Measurements from ENCODE around the gene KAT2A. TPM values are rescaled to one million over a fixed set of nuclear protein-coding genes. Genes with fewer than 3 reads are reported as not detected.

KAT2A gene
- total and polyA plus RNA-seq, 4 donors = 18.8 to 56.8 (median 32.7) TPM

DNA sequence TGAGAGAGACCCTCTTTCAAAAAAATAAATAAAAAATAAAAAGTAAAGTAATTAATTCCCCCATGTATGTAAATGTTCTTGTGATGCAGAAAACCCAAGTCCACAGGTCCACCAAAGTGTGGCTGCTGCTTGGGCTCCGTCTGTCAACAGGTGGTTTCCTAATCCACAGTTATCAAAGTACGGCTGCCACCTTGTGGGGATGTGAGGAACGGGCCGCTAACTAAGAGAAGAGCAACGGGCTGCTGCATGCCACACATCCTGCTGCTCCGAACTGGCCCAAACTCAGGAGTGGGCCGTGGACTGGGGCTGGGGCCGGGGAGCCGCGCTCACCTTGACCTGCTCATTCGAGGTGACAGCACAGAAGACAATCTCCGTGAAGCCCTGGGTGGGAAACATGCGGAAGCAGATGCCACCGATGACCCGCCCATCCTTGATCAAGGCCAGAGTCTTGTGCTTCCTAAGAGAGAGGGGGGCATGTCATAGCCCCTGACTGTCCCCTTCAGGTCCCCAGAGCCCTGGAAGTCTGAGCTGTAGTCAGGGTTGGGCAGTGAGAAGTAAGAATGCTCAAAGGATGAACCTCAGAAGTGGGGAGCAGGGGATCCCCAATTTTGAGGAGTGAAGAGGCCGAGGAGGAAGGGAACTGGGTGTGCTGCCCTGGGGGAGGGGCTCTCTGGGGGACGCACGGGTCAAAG, 4.3 kb downstream of the KAT2A start:
- peak; percentile 79 to 84 (median 82) for DNase-seq
- H3K27me3 ChIP-seq (ENCODE audit: control insufficient read depth in 3 of 3, insufficient read depth in 3 of 3, low read length in 2 of 3) = no peaks in the 10 kb centered on the region
- TF ChIP-seq, protein P1, sequence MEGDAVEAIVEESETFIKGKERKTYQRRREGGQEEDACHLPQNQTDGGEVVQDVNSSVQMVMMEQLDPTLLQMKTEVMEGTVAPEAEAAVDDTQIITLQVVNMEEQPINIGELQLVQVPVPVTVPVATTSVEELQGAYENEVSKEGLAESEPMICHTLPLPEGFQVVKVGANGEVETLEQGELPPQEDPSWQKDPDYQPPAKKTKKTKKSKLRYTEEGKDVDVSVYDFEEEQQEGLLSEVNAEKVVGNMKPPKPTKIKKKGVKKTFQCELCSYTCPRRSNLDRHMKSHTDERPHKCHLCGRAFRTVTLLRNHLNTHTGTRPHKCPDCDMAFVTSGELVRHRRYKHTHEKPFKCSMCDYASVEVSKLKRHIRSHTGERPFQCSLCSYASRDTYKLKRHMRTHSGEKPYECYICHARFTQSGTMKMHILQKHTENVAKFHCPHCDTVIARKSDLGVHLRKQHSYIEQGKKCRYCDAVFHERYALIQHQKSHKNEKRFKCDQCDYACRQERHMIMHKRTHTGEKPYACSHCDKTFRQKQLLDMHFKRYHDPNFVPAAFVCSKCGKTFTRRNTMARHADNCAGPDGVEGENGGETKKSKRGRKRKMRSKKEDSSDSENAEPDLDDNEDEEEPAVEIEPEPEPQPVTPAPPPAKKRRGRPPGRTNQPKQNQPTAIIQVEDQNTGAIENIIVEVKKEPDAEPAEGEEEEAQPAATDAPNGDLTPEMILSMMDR (IDR thresholded peaks at IDR 0.05; ENCODE audit: control extremely low read depth, extremely low read depth) = peak; percentile 85
- peaks cover 2 to 21% (median 6%) of the 10 kb centered on the region in 5 donors for H3K4me1 ChIP-seq (ENCODE audit: control insufficient read depth in 5 of 5, insufficient read depth in 5 of 5, low read length in 5 of 5)
- ATAC-seq (ENCODE audit: insufficient read depth, low FRiP score) = no peak
- no peak overlapping the region for H3K4me3 ChIP-seq
- peaks cover 0 to 22% (median 15%) of the 10 kb centered on the region in 4 donors for H3K36me3 ChIP-seq (ENCODE audit: control insufficient read depth in 4 of 4, insufficient read depth in 4 of 4, low read length in 4 of 4)
- WGBS, 2 donors = 38 to 44% methylated on average over 18 of the region's 18 CpGs
- H3K9ac ChIP-seq (ENCODE audit: insufficient read depth in 1 of 2, low read length in 2 of 2) = no peak overlapping the region
- no peaks in the 10 kb centered on the region for H3K9me3 ChIP-seq (ENCODE audit: control insufficient read depth in 4 of 4, insufficient read depth in 3 of 4, low read length in 3 of 4)
- no peak overlapping the region for H3K27ac ChIP-seq (ENCODE audit: low read depth in 1 of 2, low read length in 1 of 2)

DNA sequence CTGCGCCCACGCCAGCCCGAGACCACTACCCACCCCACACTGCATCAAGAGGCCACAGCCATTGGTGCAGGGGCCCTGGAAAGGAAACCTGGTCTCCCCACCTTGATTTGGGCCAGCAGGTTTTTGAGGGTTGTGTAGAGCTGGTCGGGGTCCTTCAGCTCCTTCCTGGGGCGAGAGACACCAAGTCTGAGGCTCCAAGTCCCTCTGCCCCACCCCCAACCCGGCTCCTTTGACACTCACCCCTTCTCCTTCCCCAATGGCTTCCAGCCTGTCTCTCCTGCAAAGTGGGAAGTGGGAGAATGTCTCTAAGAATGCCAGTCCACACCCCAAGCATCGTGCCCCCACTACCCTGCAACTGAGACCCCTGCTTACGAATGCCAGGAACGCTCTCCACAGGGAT, 7.0 kb downstream of the KAT2A start:
- TF ChIP-seq, protein P1 (IDR thresholded peaks at IDR 0.05; ENCODE audit: control extremely low read depth, extremely low read depth) = no peak

DNA sequence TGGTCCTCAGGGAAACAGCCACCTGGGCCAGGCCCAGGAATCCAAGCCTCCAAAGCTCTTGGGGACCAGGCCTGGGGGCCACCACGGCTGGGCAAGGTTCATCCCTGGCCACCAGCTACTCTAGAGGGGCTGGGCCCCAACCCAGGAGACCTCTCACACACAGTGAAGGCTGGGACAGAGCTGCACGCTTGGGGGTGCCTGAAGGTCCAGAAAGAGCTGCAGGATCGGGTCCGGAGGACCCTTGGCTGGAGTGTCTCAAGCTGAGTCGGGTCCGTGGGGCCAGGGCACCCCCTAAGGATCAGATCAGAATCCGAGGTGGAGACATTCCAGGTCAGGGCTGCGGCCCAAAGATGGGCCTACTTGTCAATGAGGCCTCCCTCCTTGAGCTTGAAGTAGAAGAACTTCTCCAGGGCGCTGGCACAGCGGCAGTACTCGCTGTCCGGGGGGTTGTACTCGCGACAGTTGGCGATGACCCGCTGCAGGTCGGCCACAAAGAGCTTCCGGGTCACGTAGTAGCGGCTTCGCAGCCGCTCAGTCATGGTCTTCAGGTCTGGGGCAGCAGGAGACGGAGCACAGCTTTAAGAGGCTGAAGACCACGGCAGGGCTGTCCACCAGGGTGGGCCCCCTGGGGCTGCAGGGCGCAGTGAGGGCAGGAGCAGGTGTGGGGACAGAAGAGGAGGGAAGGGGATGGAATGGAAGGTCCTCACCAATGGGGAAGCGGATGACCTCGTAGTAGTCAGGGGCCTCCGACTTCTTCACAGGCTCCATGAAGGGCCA, 7.7 kb downstream of the KAT2A start:
- no peak for ATAC-seq (ENCODE audit: insufficient read depth, low FRiP score)

More for the DNA sequence above, 7.0 kb downstream of the KAT2A start:
- Histone ChIP-seq H3K4me3 (no peak overlapping the region), H3K9me3 (ENCODE audit: control insufficient read depth in 4 of 4, insufficient read depth in 3 of 4, low read length in 3 of 4) (no peaks in the 10 kb centered on the region), H3K4me1 (ENCODE audit: control insufficient read depth in 5 of 5, insufficient read depth in 5 of 5, low read length in 5 of 5) (peaks cover 0 to 17% (median 6%) of the 10 kb centered on the region in 5 donors), H3K9ac (ENCODE audit: insufficient read depth in 1 of 2, low read length in 2 of 2) (no peak overlapping the region), H3K27ac (ENCODE audit: low read depth in 1 of 2, low read length in 1 of 2) (no peak overlapping the region), H3K27me3 (ENCODE audit: control insufficient read depth in 3 of 3, insufficient read depth in 3 of 3, low read length in 2 of 3) (no peaks in the 10 kb centered on the region), H3K36me3 (ENCODE audit: control insufficient read depth in 4 of 4, insufficient read depth in 4 of 4, low read length in 4 of 4) (peaks cover 0 to 22% (median 14%) of the 10 kb centered on the region in 4 donors)
- DNase-seq (no peak), ATAC-seq (ENCODE audit: insufficient read depth, low FRiP score) (no peak)
- 93 to 97% methylated on average over 9 of the region's 9 CpGs for WGBS, 2 donors

More for the DNA sequence above, 7.7 kb downstream of the KAT2A start:
- H3K36me3 ChIP-seq (ENCODE audit: control insufficient read depth in 4 of 4, insufficient read depth in 4 of 4, low read length in 4 of 4) = peaks cover 0 to 20% (median 12%) of the 10 kb centered on the region in 4 donors
- no peak overlapping the region for H3K4me3 ChIP-seq
- TF ChIP-seq, protein P1 (IDR thresholded peaks at IDR 0.05; ENCODE audit: control extremely low read depth, extremely low read depth) = no peak
- no peaks in the 10 kb centered on the region for H3K9me3 ChIP-seq (ENCODE audit: control insufficient read depth in 4 of 4, insufficient read depth in 3 of 4, low read length in 3 of 4)
- H3K27ac ChIP-seq (ENCODE audit: low read depth in 1 of 2, low read length in 1 of 2) = peak overlapping the region in 1 of 2 donors; percentile 95
- peak overlapping the region in 1 of 2 donors; percentile 91 for H3K9ac ChIP-seq (ENCODE audit: insufficient read depth in 1 of 2, low read length in 2 of 2)
- DNase-seq = no peak
- H3K27me3 ChIP-seq (ENCODE audit: control insufficient read depth in 3 of 3, insufficient read depth in 3 of 3, low read length in 2 of 3) = no peaks in the 10 kb centered on the region
- peaks cover 0 to 17% (median 6%) of the 10 kb centered on the region in 5 donors for H3K4me1 ChIP-seq (ENCODE audit: control insufficient read depth in 5 of 5, insufficient read depth in 5 of 5, low read length in 5 of 5)
- 91 to 94% methylated on average over 28 of the region's 28 CpGs for WGBS, 2 donors

Measured in lung (tissue), 12 donors.